ENCODE data around the gene PRKCD. TPM values are rescaled to one million over a fixed set of nuclear protein-coding genes. Genes with fewer than 3 reads are reported as not detected.

The PRKCD gene
- 10 to 100 TPM in 3 of 4 donors, 1 to 10 TPM in 1; 9.2 to 25.8 (median 20.1) TPM for polyA plus RNA-seq (ENCODE audit: insufficient read length in 4 of 4)

- DNase-seq (ENCODE audit: low read depth in 4 of 4, low spot score in 3 of 4), result no peak
Measured at GRCh38 chr3:53160660-53161449, at the start of gene PRKCD. TSS of gene PRKCD (plus strand) at chr3:53161209. CDS start at chr3:53178423, 17,214 bp downstream.

GRCh38 chr3:53111822-53112221 is 49.2 kb upstream of the PRKCD start:
- no peak for DNase-seq (ENCODE audit: low read depth in 4 of 4, low spot score in 3 of 4)

- DNase-seq (ENCODE audit: low read depth in 4 of 4, low spot score in 3 of 4), result no peak
Measured at GRCh38 chr3:53113293-53114010, 47.6 kb upstream of the PRKCD start.

GRCh38 chr3:53114011-53114400 is 47.0 kb upstream of the PRKCD start:
- peak in 3 of 4 donors; percentile 42 to 66 (median 45) for DNase-seq (ENCODE audit: low read depth in 4 of 4, low spot score in 3 of 4)

- no peak for DNase-seq (ENCODE audit: low read depth in 4 of 4, low spot score in 3 of 4)
Measured at GRCh38 chr3:53114412-53115074, 46.5 kb upstream of the PRKCD start.

- DNase-seq (ENCODE audit: low read depth in 4 of 4, low spot score in 3 of 4), result no peak
Measured at GRCh38 chr3:53116956-53117355, 44.1 kb upstream of the PRKCD start.

- no peak for DNase-seq (ENCODE audit: low read depth in 4 of 4, low spot score in 3 of 4)
Measured at GRCh38 chr3:53120336-53120735, 40.7 kb upstream of the PRKCD start.

GRCh38 chr3:53122255-53122932 is 38.6 kb upstream of the PRKCD start:
- DNase-seq (ENCODE audit: low read depth in 4 of 4, low spot score in 3 of 4), result no peak

- DNase-seq (ENCODE audit: low read depth in 4 of 4, low spot score in 3 of 4), result no peak
Measured at GRCh38 chr3:53122933-53123305, 38.1 kb upstream of the PRKCD start.

GRCh38 chr3:53123510-53123909 is 37.5 kb upstream of the PRKCD start:
- DNase-seq (ENCODE audit: low read depth in 4 of 4, low spot score in 3 of 4), result no peak

GRCh38 chr3:53123953-53124352 is 37.1 kb upstream of the PRKCD start:
- no peak for DNase-seq (ENCODE audit: low read depth in 4 of 4, low spot score in 3 of 4)

- DNase-seq (ENCODE audit: low read depth in 4 of 4, low spot score in 3 of 4), result no peak
Measured at GRCh38 chr3:53126601-53127000, 34.4 kb upstream of the PRKCD start.

- DNase-seq (ENCODE audit: low read depth in 4 of 4, low spot score in 3 of 4), result no peak
Measured at GRCh38 chr3:53129344-53129743, 31.7 kb upstream of the PRKCD start.

- peak; percentile 85 to 94 (median 92) for DNase-seq (ENCODE audit: low read depth in 4 of 4, low spot score in 3 of 4)
Measured at GRCh38 chr3:53130179-53131061, 30.6 kb upstream of the PRKCD start, which contains the start of gene RFT1. TSS of gene RFT1 (minus strand) at chr3:53130435. CDS start at chr3:53130400, 35 bp downstream.

GRCh38 chr3:53131096-53131495 is 29.9 kb upstream of the PRKCD start:
- no peak for DNase-seq (ENCODE audit: low read depth in 4 of 4, low spot score in 3 of 4)

- DNase-seq (ENCODE audit: low read depth in 4 of 4, low spot score in 3 of 4), result no peak
Measured at GRCh38 chr3:53132347-53132746, 28.7 kb upstream of the PRKCD start.

GRCh38 chr3:53134631-53135232 is 26.3 kb upstream of the PRKCD start:
- no peak for DNase-seq (ENCODE audit: low read depth in 4 of 4, low spot score in 3 of 4)

GRCh38 chr3:53137221-53137620 is 23.8 kb upstream of the PRKCD start:
- DNase-seq (ENCODE audit: low read depth in 4 of 4, low spot score in 3 of 4), result no peak

GRCh38 chr3:53137835-53138446 is 23.1 kb upstream of the PRKCD start:
- no peak for DNase-seq (ENCODE audit: low read depth in 4 of 4, low spot score in 3 of 4)
